Measurements from ENCODE around the gene USHBP1.

DNA sequence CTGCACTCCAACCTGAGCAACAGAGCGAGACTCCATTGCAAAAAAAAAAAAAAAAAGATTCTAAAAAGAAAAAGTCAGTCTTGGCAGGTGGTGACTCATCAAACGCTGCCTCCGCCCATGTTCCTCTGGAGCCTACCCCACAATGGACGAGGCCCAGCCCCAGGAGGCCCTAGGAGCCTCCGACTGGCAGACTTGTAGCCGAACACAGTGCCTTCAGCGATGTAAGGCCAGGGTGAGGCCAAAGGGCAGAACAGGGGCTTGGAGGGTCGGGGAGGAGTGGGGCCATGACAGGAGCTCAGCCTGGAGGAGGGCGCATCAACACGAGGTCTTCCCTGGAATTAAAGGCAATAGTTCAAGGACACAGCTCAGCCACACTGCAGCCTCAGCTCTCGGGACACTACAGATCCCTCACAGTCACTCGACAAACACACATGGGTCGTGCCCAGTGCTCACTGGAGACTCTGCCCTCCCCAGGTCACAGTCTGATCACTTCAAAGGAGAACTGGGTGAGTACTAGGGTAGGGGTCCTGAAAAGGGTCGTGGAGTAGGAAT is 44.3 kb downstream of the USHBP1 start:
- TF ChIP-seq, protein P1, sequence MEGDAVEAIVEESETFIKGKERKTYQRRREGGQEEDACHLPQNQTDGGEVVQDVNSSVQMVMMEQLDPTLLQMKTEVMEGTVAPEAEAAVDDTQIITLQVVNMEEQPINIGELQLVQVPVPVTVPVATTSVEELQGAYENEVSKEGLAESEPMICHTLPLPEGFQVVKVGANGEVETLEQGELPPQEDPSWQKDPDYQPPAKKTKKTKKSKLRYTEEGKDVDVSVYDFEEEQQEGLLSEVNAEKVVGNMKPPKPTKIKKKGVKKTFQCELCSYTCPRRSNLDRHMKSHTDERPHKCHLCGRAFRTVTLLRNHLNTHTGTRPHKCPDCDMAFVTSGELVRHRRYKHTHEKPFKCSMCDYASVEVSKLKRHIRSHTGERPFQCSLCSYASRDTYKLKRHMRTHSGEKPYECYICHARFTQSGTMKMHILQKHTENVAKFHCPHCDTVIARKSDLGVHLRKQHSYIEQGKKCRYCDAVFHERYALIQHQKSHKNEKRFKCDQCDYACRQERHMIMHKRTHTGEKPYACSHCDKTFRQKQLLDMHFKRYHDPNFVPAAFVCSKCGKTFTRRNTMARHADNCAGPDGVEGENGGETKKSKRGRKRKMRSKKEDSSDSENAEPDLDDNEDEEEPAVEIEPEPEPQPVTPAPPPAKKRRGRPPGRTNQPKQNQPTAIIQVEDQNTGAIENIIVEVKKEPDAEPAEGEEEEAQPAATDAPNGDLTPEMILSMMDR (IDR thresholded peaks at IDR 0.05): no peak
- no peak for TF ChIP-seq POLR2A (IDR thresholded peaks at IDR 0.05)

Measured in thyroid gland (tissue), 4 donors.